ENCODE results near the gene HENMT1. TPM values are rescaled to one million over a fixed set of nuclear protein-coding genes. Genes with fewer than 3 reads are reported as not detected.

The HENMT1 gene
- total and polyA plus RNA-seq, 9 of the 15 experiments (the other 6 are each of a cell fraction or from before 2014, with no cell fraction given): not detected

- H3K9me1 ChIP-seq (ENCODE audit: control insufficient read depth, insufficient read depth, low read length): no peaks in the 10 kb centered on the region
- peaks cover 6 to 9% of the 10 kb centered on the region in 2 experiments; a peak in 4 of 5 replicates for H3K4me1 ChIP-seq (replicated peaks in 1 of 2; ENCODE audit: control insufficient read depth in 2 of 2, insufficient read depth in 2 of 2, low read length in 2 of 2)
- H3K36me3 ChIP-seq (ENCODE audit: control insufficient read depth, insufficient read depth, low read length): peaks cover 77% of the 10 kb centered on the region
- ATAC-seq (no peak), FAIRE-seq (no peak), DNase-seq (ENCODE audit: extremely low read depth in 1 of 4, low spot score in 3 of 4) (no peak)
- no peak overlapping the region for H2AFZ ChIP-seq (ENCODE audit: low read depth, low read length)
- POLR2A ChIA-PET: no interaction called here
- no peaks in the 10 kb centered on the region for H3K27me3 ChIP-seq (ENCODE audit: control insufficient read depth in 2 of 2, insufficient read depth in 2 of 2, low read length in 2 of 2)
- no peak overlapping the region for H3K27ac ChIP-seq (ENCODE audit: extremely low read depth, low read depth, low read length)
- H3K9ac ChIP-seq (ENCODE audit: insufficient read depth in 1 of 2, low read depth in 2 of 2, low read length in 2 of 2): no peak overlapping the region
- no peaks in the 10 kb centered on the region for H3K9me3 ChIP-seq (replicated peaks; ENCODE audit: control insufficient read depth, insufficient read depth, low read depth, low read length)
- H4K20me1 ChIP-seq (replicated peaks; ENCODE audit: control insufficient read depth, insufficient read depth, low read length): peaks cover 7% of the 10 kb centered on the region; the same call in 1 of the 2 replicates
- peaks cover 31% of the 10 kb centered on the region for H3K79me2 ChIP-seq (ENCODE audit: control insufficient read depth, insufficient read depth, low read length)
- in situ Hi-C loops (cut with MboI): no loop called here
- H3K4me2 ChIP-seq (ENCODE audit: insufficient read depth, low read length): no peak overlapping the region
- intact Hi-C loops (cut with micrococcal nuclease): no loop called here
- BruUV-seq (replicated peaks): TSS peak; percentile 48
- CTCF ChIA-PET (ENCODE audit: low intra/inter-chr PET ratio): no interaction called here
- WGBS (ENCODE audit: insufficient coverage, low coverage, missing lambda C conversion rate): 89% methylated on average over 18 of the region's 22 CpGs
- no peak overlapping the region for H3K4me3 ChIP-seq
- TF ChIP-seq ARID1B (IDR thresholded peaks at IDR 0.05) (0 out of 2 replicates have a peak, but pooled peaks have one; percentile 13), LARP7 (IDR thresholded peaks at IDR 0.05) (0 out of 2 replicates have a peak, but pooled peaks have one; percentile 75), IRF2 (CRISPR knock-in tag; IDR thresholded peaks at IDR 0.05) (no peak), NCOA4 (IDR thresholded peaks at IDR 0.05; ENCODE audit: partially characterized antibody) (no peak), ATF1 (CRISPR knock-in tag; IDR thresholded peaks at IDR 0.05) (no peak), ATF1 (tag; IDR thresholded peaks at IDR 0.05) (no peak), MTA2 (IDR thresholded peaks at IDR 0.05; ENCODE audit: low read depth) (peak; percentile 31; the same call in 1 of the 2 replicates), POLR2AphosphoS5 (IDR thresholded peaks at IDR 0.05; ENCODE audit: control insufficient read depth, insufficient read depth, low read depth, low read length) (peak; percentile 63), SPI1 (IDR thresholded peaks at IDR 0.05; ENCODE audit: borderline replicate concordance, low read depth, low read length) (peak; percentile 67), POLR2B (IDR thresholded peaks at IDR 0.05; ENCODE audit: low read depth, partially characterized antibody) (peak; percentile 87), BCOR (IDR thresholded peaks at IDR 0.05) (0 out of 2 replicates have a peak, but pooled peaks have one; percentile 13), PHB2 (IDR thresholded peaks at IDR 0.05; ENCODE audit: low read depth) (peak; percentile 11; the same call in 1 of the 2 replicates), TOE1 (IDR thresholded peaks at IDR 0.05; ENCODE audit: borderline replicate concordance) (0 out of 2 replicates have a peak, but pooled peaks have one; percentile 41), TOE1 (CRISPR knock-in tag; IDR thresholded peaks at IDR 0.05; ENCODE audit: borderline replicate concordance, low read depth) (no peak), ZNF766 (CRISPR knock-in tag; conservative IDR thresholded peaks at IDR 0.05) (no peak), SMARCA4 (IDR thresholded peaks at IDR 0.05) (0 out of 2 replicates have a peak, but pooled peaks have one; percentile 18), NFIC (IDR thresholded peaks at IDR 0.05) (peak; percentile 33; the same call in 1 of the 2 replicates), MCM5 (IDR thresholded peaks at IDR 0.05; ENCODE audit: low read depth) (no peak)
- TF ChIP-seq, protein P1, sequence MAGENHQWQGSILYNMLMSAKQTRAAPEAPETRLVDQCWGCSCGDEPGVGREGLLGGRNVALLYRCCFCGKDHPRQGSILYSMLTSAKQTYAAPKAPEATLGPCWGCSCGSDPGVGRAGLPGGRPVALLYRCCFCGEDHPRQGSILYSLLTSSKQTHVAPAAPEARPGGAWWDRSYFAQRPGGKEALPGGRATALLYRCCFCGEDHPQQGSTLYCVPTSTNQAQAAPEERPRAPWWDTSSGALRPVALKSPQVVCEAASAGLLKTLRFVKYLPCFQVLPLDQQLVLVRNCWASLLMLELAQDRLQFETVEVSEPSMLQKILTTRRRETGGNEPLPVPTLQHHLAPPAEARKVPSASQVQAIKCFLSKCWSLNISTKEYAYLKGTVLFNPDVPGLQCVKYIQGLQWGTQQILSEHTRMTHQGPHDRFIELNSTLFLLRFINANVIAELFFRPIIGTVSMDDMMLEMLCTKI (IDR thresholded peaks at IDR 0.05; ENCODE audit: partially characterized antibody): no peak
Observed at GRCh38 chr1:108699375-108700332, 38.8 kb upstream of the HENMT1 start.
